ENCODE measurements around the gene EIPR1. TPM values are rescaled to one million over a fixed set of nuclear protein-coding genes. Genes with fewer than 3 reads are reported as not detected.
A peak's percentile ranks its signal among the peaks of the same experiment; 100 is the strongest.

EIPR1 gene
- total RNA-seq, 2 donors from 2014 or later = 13.5 TPM

DNA sequence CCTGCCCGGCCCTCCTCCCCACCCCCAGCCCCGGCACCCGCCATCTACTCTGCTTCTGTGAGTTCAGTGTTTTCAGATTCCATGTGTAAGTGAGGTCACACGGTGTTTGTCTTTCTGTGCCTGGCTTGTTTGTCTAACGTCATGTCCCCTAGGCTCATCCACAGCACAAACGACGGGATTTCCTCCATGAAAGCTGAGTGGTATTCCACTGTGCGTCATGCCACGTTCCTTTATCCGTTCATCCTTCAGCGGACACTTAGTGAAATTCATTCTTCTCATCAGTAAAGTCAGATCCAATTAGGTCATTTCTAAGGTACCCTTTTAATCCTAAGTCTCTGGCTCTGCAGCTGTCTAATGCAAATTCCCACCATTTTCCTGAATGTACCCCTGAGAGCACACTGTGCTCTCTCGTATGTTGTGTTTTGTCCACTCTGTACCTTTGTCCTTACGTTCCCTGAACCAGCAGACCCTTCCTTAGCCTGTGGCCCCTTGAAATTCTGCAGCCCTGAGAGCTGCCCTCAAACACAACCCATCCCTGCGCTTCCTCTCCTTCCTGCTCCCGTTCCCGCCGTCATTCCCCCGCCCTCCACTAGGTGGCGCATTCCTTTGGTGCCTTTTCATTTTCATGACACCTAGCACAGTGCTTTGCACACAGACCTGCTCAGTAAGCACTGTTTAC is 46.0 kb upstream of the EIPR1 start:
- peak; percentile 41 to 76 (median 64) for DNase-seq
- Histone ChIP-seq H3K9me3 (no peaks in the 10 kb centered on the region), H3K27me3 (no peaks in the 10 kb centered on the region), H3K4me1 (no peaks in the 10 kb centered on the region), H3K4me3 (no peak overlapping the region), H3K27ac (no peak overlapping the region), H3K36me3 (replicated peaks in 1 of 2; ENCODE audit: insufficient read depth in 1 of 2, low read depth in 2 of 2) (peaks cover 9 to 16% of the 10 kb centered on the region in 2 donors)
- intact Hi-C loops (cut with DNase I) = loop anchor here (10.0 kb wide), 1 partner anchor 231 kb away; the partner anchor contains the start of gene ALLC
- WGBS, 2 donors = 60 to 68% methylated on average over 19 of the region's 19 CpGs
- TF ChIP-seq CTCF (IDR thresholded peaks at IDR 0.05) = peak; percentile 63 to 97 (median 89)
- no peak for TF ChIP-seq POLR2A (IDR thresholded peaks at IDR 0.05)
- no peak for ATAC-seq

- WGBS, 2 donors = 82 to 88% methylated on average over 16 of the region's 16 CpGs
- no peaks in the 10 kb centered on the region for H3K4me1 ChIP-seq
These were observed 44.7 kb upstream of the EIPR1 start for GRCh38 chr2:3422161-3422779.

GRCh38 chr2:3421580-3421979 is 44.0 kb upstream of the EIPR1 start:
- Histone ChIP-seq H3K27me3 (no peaks in the 10 kb centered on the region), H3K4me3 (no peak overlapping the region), H3K36me3 (replicated peaks in 1 of 2; ENCODE audit: insufficient read depth in 1 of 2, low read depth in 2 of 2) (peaks cover 9 to 15% of the 10 kb centered on the region in 2 donors), H3K4me1 (no peaks in the 10 kb centered on the region), H3K9me3 (no peaks in the 10 kb centered on the region), H3K27ac (no peak overlapping the region)
- intact Hi-C loops (cut with DNase I) = loop anchor here (10.0 kb wide), 1 partner anchor 233 kb away; the partner anchor contains the start of gene ALLC
- whole genome bisulfite sequencing, 2 donors = 88 to 89% methylated on average over 18 to 19 of the region's 19 CpGs
- DNase-seq (peak in 3 of 4 donors; percentile 31 to 48 (median 46)), ATAC-seq (no peak)
- TF ChIP-seq CTCF (IDR thresholded peaks at IDR 0.05) (no peak), POLR2A (IDR thresholded peaks at IDR 0.05) (no peak)

More at GRCh38 chr2:3422161-3422779, 44.7 kb upstream of the EIPR1 start:
- no peak overlapping the region for H3K4me3 ChIP-seq
- intact Hi-C loops (cut with DNase I) = loop anchor here (10.0 kb wide), 1 partner anchor 233 kb away; the partner anchor contains the start of gene ALLC
- DNase-seq = no peak
- TF ChIP-seq CTCF (IDR thresholded peaks at IDR 0.05) (no peak), POLR2A (IDR thresholded peaks at IDR 0.05) (no peak)
- no peaks in the 10 kb centered on the region for H3K9me3 ChIP-seq
- no peak for ATAC-seq
- no peak overlapping the region for H3K27ac ChIP-seq
- H3K27me3 ChIP-seq = no peaks in the 10 kb centered on the region
- peaks cover 9 to 16% of the 10 kb centered on the region in 2 donors for H3K36me3 ChIP-seq (replicated peaks in 1 of 2; ENCODE audit: insufficient read depth in 1 of 2, low read depth in 2 of 2)

- no peak for ATAC-seq
- no peaks in the 10 kb centered on the region for H3K4me1 ChIP-seq
- intact Hi-C loops (cut with DNase I) = loop anchor here (10.0 kb wide), 1 partner anchor 234 kb away; the partner anchor contains the start of gene ALLC
These were observed 43.3 kb upstream of the EIPR1 start for GRCh38 chr2:3420769-3421397.

More at GRCh38 chr2:3420769-3421397, 43.3 kb upstream of the EIPR1 start:
- Histone ChIP-seq H3K27ac (no peak overlapping the region), H3K9me3 (no peaks in the 10 kb centered on the region), H3K4me3 (no peak overlapping the region), H3K36me3 (replicated peaks in 1 of 2; ENCODE audit: insufficient read depth in 1 of 2, low read depth in 2 of 2) (peaks cover 9 to 11% of the 10 kb centered on the region in 2 donors), H3K27me3 (no peaks in the 10 kb centered on the region)
- 84% methylated on average over 14 of the region's 14 CpGs for WGBS, 2 donors
- no peak for DNase-seq
- TF ChIP-seq POLR2A (IDR thresholded peaks at IDR 0.05) = no peak
- TF ChIP-seq CTCF (IDR thresholded peaks at IDR 0.05) = no peak
